Right atrium auricular region (tissue), 2 donors: ENCODE data around the gene ZNF143. TPM values are rescaled to one million over a fixed set of nuclear protein-coding genes. Genes with fewer than 3 reads are reported as not detected.
A peak's percentile ranks its signal among the peaks of the same experiment; 100 is the strongest.

ENCODE experiments used
- DNase-seq: peaks from one replicate; pipeline ENCODE4 v3.0.0-alpha.2; 2019; ENCODE audit warnings: low spot score
- H3K27ac ChIP-seq, 2 donors: fragments of 200-600 bp; sonication (generic); 1 replicate in 1 of 2; 2 replicates in 1 of 2; pipeline ENCODE4 v1.5.1; 2016 to 2019
- H3K27me3 ChIP-seq, 2 donors: fragments of 200-600 bp; sonication (generic); one replicate each; pipeline versions ENCODE4 v1.5.1 to v1.6.0; 2017 to 2019
- H3K36me3 ChIP-seq: fragments of 200-600 bp; sonication (generic); one replicate; pipeline ENCODE4 v1.5.1; 2016
- H3K4me1 ChIP-seq, 2 donors: fragments of 200-600 bp; sonication (generic); one replicate each; pipeline versions ENCODE4 v1.5.1 to v1.6.0; 2017 to 2019
- H3K4me3 ChIP-seq, 2 donors: fragments of 200-600 bp; sonication (generic); 1 replicate in 1 of 2; 2 replicates in 1 of 2; pipeline ENCODE4 v1.5.1; 2017 to 2019; ENCODE audit warnings: mild to moderate bottlenecking in 1 of 2, moderate library complexity in 1 of 2
- H3K9me3 ChIP-seq, 2 donors: fragments of 200-600 bp; sonication (generic); one replicate each; pipeline ENCODE4 v1.5.1; 2019
- total RNA-seq, 2 donors: library from RNA; depleted of rRNA; stranded (reverse); fragments of >200 nt; gene quantifications; one replicate each; pipeline ENCODE4 v1.1.0, GENCODE V29; 2016
- TF ChIP-seq, protein P1 (sequence below), 2 donors: fragments of 200-600 bp; sonication (generic); IDR thresholded peaks; one replicate each; pipeline ENCODE4 v1.5.1; 2019; ENCODE audit warnings: antibody characterized with exemption in 2 of 2

The ZNF143 gene
- total RNA-seq, 2 donors from 2014 or later = 19.0 to 22.8 TPM

DNA sequence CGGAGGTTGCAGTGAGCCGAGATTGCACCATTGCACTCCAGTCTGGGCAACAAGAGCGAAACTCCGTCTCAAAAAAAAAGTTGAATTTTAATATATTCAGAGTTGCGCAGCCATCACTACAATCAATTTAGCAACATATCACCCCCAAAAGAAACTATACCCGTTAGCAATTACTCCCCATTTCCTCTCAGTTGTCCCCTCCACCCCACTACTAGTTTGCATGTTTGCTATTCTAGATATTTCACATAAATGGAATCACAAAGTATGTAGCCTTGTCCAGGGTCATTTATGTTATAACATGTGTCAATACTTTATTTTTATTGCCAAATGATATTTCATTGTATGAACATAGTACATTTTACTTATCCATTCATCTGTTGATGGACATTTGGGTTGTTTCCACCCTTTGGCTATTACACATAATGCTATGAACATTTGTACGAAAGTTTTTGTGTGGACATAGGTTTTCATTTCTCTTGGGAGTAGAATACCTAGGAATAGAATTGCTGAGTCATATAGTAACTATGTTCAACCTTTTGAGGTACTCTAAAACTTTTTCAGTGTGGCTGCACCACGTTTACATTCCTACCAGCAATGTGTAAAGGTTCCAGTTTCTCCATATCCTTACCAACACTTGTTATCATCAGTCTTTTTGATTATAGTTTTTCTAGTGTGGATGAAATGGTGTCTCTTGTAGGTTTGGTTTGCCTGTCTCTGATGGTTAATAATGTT, 2.2 kb downstream of the ZNF143 start:
- Histone ChIP-seq H3K9me3 (no peaks in the 10 kb centered on the region), H3K4me1 (peaks cover 0 to 21% of the 10 kb centered on the region in 2 donors), H3K4me3 (no peak overlapping the region), H3K27me3 (no peaks in the 10 kb centered on the region), H3K36me3 (no peaks in the 10 kb centered on the region), H3K27ac (peak overlapping the region in 1 of 2 donors; percentile 99)
- DNase-seq = no peak
- TF ChIP-seq, protein P1, sequence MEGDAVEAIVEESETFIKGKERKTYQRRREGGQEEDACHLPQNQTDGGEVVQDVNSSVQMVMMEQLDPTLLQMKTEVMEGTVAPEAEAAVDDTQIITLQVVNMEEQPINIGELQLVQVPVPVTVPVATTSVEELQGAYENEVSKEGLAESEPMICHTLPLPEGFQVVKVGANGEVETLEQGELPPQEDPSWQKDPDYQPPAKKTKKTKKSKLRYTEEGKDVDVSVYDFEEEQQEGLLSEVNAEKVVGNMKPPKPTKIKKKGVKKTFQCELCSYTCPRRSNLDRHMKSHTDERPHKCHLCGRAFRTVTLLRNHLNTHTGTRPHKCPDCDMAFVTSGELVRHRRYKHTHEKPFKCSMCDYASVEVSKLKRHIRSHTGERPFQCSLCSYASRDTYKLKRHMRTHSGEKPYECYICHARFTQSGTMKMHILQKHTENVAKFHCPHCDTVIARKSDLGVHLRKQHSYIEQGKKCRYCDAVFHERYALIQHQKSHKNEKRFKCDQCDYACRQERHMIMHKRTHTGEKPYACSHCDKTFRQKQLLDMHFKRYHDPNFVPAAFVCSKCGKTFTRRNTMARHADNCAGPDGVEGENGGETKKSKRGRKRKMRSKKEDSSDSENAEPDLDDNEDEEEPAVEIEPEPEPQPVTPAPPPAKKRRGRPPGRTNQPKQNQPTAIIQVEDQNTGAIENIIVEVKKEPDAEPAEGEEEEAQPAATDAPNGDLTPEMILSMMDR (IDR thresholded peaks at IDR 0.05) = no peak

DNA sequence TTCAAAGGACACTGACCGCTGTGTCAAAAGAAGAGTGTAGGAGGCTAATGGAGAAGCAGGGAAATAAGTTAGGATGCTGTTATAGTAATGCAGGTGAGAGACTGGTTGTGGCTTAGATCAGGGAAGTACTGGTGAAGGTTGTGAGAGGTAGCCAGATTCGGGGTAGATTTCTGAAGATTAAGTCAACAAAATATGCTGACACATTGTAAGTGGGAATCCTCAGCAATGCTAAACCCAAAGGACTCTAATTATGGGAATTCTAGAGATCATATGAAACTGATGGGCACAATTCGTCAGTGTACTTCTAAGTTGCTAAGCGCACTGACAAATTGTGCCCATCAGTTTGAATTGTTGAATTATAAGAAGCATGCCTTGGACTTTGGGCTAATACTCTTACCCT, 10.0 kb downstream of the ZNF143 start:
- TF ChIP-seq, protein P1 (IDR thresholded peaks at IDR 0.05) = no peak
- no peaks in the 10 kb centered on the region for H3K9me3 ChIP-seq
- DNase-seq = no peak
- H3K27me3 ChIP-seq = no peaks in the 10 kb centered on the region
- no peak overlapping the region for H3K27ac ChIP-seq
- no peak overlapping the region for H3K4me3 ChIP-seq
- H3K4me1 ChIP-seq = no peaks in the 10 kb centered on the region
- peaks cover 45% of the 10 kb centered on the region for H3K36me3 ChIP-seq

- DNase-seq = no peak
- Histone ChIP-seq H3K27me3 (no peaks in the 10 kb centered on the region), H3K9me3 (no peaks in the 10 kb centered on the region), H3K27ac (no peak overlapping the region), H3K4me1 (no peaks in the 10 kb centered on the region), H3K36me3 (peaks cover 59% of the 10 kb centered on the region), H3K4me3 (no peak overlapping the region)
- TF ChIP-seq, protein P1 (IDR thresholded peaks at IDR 0.05) = no peak
These were observed 12.6 kb downstream of the ZNF143 start for GRCh38 chr11:9473408-9473807.

DNA sequence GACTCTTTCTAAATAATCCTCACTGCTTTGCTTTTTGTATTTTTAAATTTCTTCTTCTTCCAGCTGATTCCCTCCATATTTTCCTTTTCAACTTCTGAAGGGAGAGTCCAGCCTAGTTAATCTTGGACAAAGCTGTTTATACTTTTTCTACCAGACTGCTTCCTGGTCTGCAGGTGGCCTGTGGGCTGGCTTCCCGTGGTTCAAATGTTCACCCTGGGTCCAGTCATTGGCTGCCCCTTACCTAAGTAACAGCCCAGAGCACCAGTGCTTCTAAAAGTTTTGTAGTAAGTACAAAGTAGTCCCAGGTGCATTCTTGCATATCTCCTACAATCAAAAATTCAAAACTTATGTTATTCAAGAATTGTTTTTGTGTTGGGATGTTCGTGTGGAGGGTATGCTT, 19.1 kb downstream of the ZNF143 start:
- Histone ChIP-seq H3K27me3 (no peaks in the 10 kb centered on the region), H3K4me3 (no peak overlapping the region), H3K27ac (no peak overlapping the region), H3K36me3 (peaks cover 78% of the 10 kb centered on the region), H3K4me1 (no peaks in the 10 kb centered on the region), H3K9me3 (no peaks in the 10 kb centered on the region)
- no peak for DNase-seq
- TF ChIP-seq, protein P1 (IDR thresholded peaks at IDR 0.05) = no peak

GRCh38 chr11:9489080-9489765, 28.4 kb downstream of the ZNF143 start:
- no peak overlapping the region for H3K27ac ChIP-seq
- H3K4me3 ChIP-seq = no peak overlapping the region
- H3K9me3 ChIP-seq = no peaks in the 10 kb centered on the region
- no peaks in the 10 kb centered on the region for H3K27me3 ChIP-seq
- TF ChIP-seq, protein P1 (IDR thresholded peaks at IDR 0.05) = no peak
- peaks cover 49% of the 10 kb centered on the region for H3K36me3 ChIP-seq
- no peak for DNase-seq
- H3K4me1 ChIP-seq = no peaks in the 10 kb centered on the region
